ENCODE measurements around the gene DSG3.

Gene DSG3

GRCh38 chr18:31436825-31437224 lies 10.7 kb upstream of the DSG3 start:
- no peak for DNase-seq

GRCh38 chr18:31438402-31438801 lies 9.1 kb upstream of the DSG3 start:
- DNase-seq = no peak

- DNase-seq = no peak
Measured at GRCh38 chr18:31439807-31440325, 7.7 kb upstream of the DSG3 start.

- DNase-seq = no peak
Measured at GRCh38 chr18:31440787-31441186, 6.8 kb upstream of the DSG3 start.

GRCh38 chr18:31441493-31441892 lies 6.0 kb upstream of the DSG3 start:
- DNase-seq = no peak

- no peak for DNase-seq
Measured at GRCh38 chr18:31444142-31444541, 3.4 kb upstream of the DSG3 start.

GRCh38 chr18:31445908-31446307 lies 1.6 kb upstream of the DSG3 start:
- DNase-seq = no peak

- DNase-seq = no peak
Measured at GRCh38 chr18:31446854-31447253, 687 bp upstream of the DSG3 start.

- peak; percentile 12 for DNase-seq
Measured at GRCh38 chr18:31450409-31450808, 2.9 kb downstream of the DSG3 start.

- no peak for DNase-seq
Measured at GRCh38 chr18:31451625-31452024, 4.1 kb downstream of the DSG3 start.

- DNase-seq = peak; percentile 71
Measured at GRCh38 chr18:31454066-31454708, 6.6 kb downstream of the DSG3 start.

- DNase-seq = no peak
Measured at GRCh38 chr18:31469629-31470028, 22.1 kb downstream of the DSG3 start.

- DNase-seq = no peak
Measured at GRCh38 chr18:31478688-31479087, 31.1 kb downstream of the DSG3 start.

- no peak for DNase-seq
Measured at GRCh38 chr18:31482051-31482450, 34.5 kb downstream of the DSG3 start.

- no peak for DNase-seq
Measured at GRCh38 chr18:31483396-31483795, 35.9 kb downstream of the DSG3 start.

- DNase-seq = no peak
Measured at GRCh38 chr18:31484461-31484860, 36.9 kb downstream of the DSG3 start.

GRCh38 chr18:31486165-31486564 lies 38.6 kb downstream of the DSG3 start:
- DNase-seq = no peak

- peak; percentile 87 for DNase-seq
Measured at GRCh38 chr18:31487246-31488015, 39.9 kb downstream of the DSG3 start.

GRCh38 chr18:31489311-31489710 lies 41.8 kb downstream of the DSG3 start:
- DNase-seq = no peak

- no peak for DNase-seq
Measured at GRCh38 chr18:31490387-31490786, 42.8 kb downstream of the DSG3 start.

GRCh38 chr18:31490833-31491232 lies 43.3 kb downstream of the DSG3 start:
- DNase-seq = no peak

- DNase-seq = no peak
Measured at GRCh38 chr18:31491586-31491985, 44.0 kb downstream of the DSG3 start.

GRCh38 chr18:31492671-31493070 lies 45.1 kb downstream of the DSG3 start:
- DNase-seq = no peak

GRCh38 chr18:31493171-31493570 lies 45.6 kb downstream of the DSG3 start:
- no peak for DNase-seq
